AG04449 (cell line): ENCODE data around the gene LDB2.

Experiments
- CTCF ChIA-PET: fragments of 350-600 bp; formaldehyde crosslinking; extraction: SDS; loops from one replicate; lab custom pipeline; 2021; ENCODE audit warnings: antibody characterized with exemption; lab: Yijun Ruan, JAX
- POLR2A ChIA-PET: fragments of 400-600, 350-600 bp; formaldehyde crosslinking; extraction: SDS; loops from one replicate; lab custom pipeline; 2020; ENCODE audit warnings: antibody characterized with exemption, inconsistent platforms; lab: Yijun Ruan, JAX
- DNase-seq: peaks from one replicate; pipeline ENCODE4 v3.0.0-alpha.2; 2010; ENCODE audit warnings: low read depth, low spot score
- H3K4me3 ChIP-seq: 2 replicates; pipeline ENCODE4 v1.5.1; 2011; ENCODE audit warnings: low read depth, mild to moderate bottlenecking, control low read depth, low read length
- CTCF ChIP-seq: IDR thresholded peaks from one replicate; pipeline ENCODE4 v1.5.1; 2011; ENCODE audit warnings: mild to moderate bottlenecking, moderate library complexity, low read length, control low read depth, inconsistent platforms; ENCODE audit not compliant: insufficient read depth; ENCODE audit errors: missing control alignments

LDB2 gene

GRCh38 chr4:16721613-16722291 is 176.7 kb downstream of the LDB2 start:
- ChIA-PET POLR2A (no interaction called here), CTCF (interaction anchor here (1.0 kb wide), 1 partner anchor 10 kb away, joined by 3 read pairs; no protein-coding TSS in a partner anchor)
- DNase-seq, result no peak
- no peak overlapping the region for H3K4me3 ChIP-seq
- no peak for TF ChIP-seq CTCF

GRCh38 chr4:16720761-16721160 is 177.7 kb downstream of the LDB2 start:
- no peak overlapping the region for H3K4me3 ChIP-seq
- ChIA-PET POLR2A (no interaction called here), CTCF (interaction anchor here (0.9 to 2.5 kb wide), 3 partner anchors 11 to 604 kb away, joined by 3 to 9 read pairs (median 3); no protein-coding TSS in a partner anchor)
- no peak for DNase-seq
- no peak for TF ChIP-seq CTCF

- TF ChIP-seq CTCF, result no peak
- POLR2A ChIA-PET, result no interaction called here
- no peak overlapping the region for H3K4me3 ChIP-seq
- DNase-seq, result no peak
- CTCF ChIA-PET, result interaction anchor here (1.1 to 2.1 kb wide), 4 partner anchors 9 to 76 kb away, joined by 3 to 8 read pairs (median 4); no protein-coding TSS in a partner anchor
Measured at GRCh38 chr4:16717266-16717970, 181.0 kb downstream of the LDB2 start.

- no peak for DNase-seq
- TF ChIP-seq CTCF, result no peak
- ChIA-PET CTCF (no interaction called here), POLR2A (no interaction called here)
- H3K4me3 ChIP-seq, result no peak overlapping the region
Measured at GRCh38 chr4:16715482-16715881, 183.0 kb downstream of the LDB2 start.

- POLR2A ChIA-PET, result interaction anchor here (0.6 kb wide), 1 partner anchor 216 kb away, joined by 4 read pairs; no protein-coding TSS in a partner anchor
- CTCF ChIA-PET, result no interaction called here
- DNase-seq, result no peak
- TF ChIP-seq CTCF, result no peak
- no peak overlapping the region for H3K4me3 ChIP-seq
Measured at GRCh38 chr4:16714191-16714590, 184.3 kb downstream of the LDB2 start.

- ChIA-PET POLR2A (no interaction called here), CTCF (no interaction called here)
- DNase-seq, result no peak
- no peak for TF ChIP-seq CTCF
- no peak overlapping the region for H3K4me3 ChIP-seq
Measured at GRCh38 chr4:16713696-16714095, 184.7 kb downstream of the LDB2 start.
